Activated naive CD4-positive, alpha-beta T cell treated with anti-CD3 and anti-CD28 coated beads, Interleukin-2, amount 50 U/mL, for 16 hours (primary cell): ENCODE results near the gene ASH1L.
"Not testable (repeated sequence)": the region's sequence is repeated elsewhere in the genome, so short reads cannot be mapped to it uniquely, and the experiment has no call there.

Experiments
- DNase-seq: peaks from one replicate; pipeline ENCODE4 v3.0.0-alpha.2; 2020

ASH1L gene, protein sequence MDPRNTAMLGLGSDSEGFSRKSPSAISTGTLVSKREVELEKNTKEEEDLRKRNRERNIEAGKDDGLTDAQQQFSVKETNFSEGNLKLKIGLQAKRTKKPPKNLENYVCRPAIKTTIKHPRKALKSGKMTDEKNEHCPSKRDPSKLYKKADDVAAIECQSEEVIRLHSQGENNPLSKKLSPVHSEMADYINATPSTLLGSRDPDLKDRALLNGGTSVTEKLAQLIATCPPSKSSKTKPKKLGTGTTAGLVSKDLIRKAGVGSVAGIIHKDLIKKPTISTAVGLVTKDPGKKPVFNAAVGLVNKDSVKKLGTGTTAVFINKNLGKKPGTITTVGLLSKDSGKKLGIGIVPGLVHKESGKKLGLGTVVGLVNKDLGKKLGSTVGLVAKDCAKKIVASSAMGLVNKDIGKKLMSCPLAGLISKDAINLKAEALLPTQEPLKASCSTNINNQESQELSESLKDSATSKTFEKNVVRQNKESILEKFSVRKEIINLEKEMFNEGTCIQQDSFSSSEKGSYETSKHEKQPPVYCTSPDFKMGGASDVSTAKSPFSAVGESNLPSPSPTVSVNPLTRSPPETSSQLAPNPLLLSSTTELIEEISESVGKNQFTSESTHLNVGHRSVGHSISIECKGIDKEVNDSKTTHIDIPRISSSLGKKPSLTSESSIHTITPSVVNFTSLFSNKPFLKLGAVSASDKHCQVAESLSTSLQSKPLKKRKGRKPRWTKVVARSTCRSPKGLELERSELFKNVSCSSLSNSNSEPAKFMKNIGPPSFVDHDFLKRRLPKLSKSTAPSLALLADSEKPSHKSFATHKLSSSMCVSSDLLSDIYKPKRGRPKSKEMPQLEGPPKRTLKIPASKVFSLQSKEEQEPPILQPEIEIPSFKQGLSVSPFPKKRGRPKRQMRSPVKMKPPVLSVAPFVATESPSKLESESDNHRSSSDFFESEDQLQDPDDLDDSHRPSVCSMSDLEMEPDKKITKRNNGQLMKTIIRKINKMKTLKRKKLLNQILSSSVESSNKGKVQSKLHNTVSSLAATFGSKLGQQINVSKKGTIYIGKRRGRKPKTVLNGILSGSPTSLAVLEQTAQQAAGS (N-terminal part only)

DNA sequence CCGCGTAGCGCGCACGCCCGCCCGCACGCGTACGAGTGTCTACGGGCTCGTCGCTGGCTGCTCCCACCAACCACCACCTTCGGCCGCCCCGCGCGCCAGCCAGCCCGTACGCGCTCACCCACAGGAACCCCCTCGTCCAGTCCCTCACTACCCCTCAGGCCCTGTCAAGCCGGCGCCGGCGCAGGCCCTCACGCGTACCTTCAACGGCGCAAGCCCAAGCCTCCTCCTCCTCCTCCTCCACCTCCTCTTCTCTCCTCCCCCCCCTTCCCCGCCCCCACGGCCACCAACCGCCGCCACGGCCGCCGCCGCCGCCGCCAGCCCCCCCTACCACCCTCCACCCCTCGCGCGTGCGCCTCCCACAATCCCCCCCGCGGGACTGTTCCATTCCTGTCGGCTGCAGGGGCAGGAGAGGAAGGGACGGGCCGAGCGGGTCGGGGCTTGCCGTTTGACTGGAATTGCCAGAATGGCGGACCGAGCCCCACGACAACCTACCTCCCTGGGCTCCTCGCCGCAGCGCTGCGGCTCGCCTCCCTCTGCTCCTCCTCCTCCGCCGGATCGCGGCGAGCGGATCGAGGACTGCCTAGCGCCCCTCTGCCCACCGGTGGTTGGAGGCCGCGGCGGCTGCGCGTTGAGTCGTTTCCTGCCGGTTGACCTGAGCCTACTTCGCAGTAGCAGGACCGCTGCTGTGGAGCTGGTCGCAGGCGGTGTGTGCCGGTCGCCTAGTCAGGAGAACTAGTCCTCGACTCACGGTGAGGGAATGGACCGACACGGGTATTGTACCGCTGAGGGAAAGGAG is at the start of gene ASH1L:
Gene ASH1L (minus strand): TSS at position 223 of the 796 bp plus-strand sequence. CDS start 41,284 bp downstream, outside the sequence.
- DNase-seq, result peak; percentile 94

DNA sequence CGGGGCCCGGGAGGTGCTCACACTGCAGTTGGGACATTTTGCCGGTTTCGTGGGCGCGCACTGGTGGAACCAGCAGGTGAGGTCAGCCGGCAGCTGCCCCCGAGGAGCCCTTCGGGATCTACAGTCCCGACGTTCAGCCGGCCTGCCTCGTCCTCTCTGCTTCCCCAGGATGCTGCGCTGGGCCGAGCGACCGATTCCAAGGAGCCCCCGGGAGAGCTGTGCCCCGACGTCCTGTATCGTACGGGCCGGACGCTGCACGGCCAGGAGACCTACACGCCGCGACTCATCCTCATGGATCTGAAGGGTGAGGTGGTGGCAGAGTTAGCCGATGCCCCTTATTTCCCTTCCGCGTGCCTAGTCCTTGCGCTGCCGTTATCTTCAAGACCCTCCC is 47.6 kb upstream of the ASH1L start:
- DNase-seq, result not testable (repeated sequence)

DNA sequence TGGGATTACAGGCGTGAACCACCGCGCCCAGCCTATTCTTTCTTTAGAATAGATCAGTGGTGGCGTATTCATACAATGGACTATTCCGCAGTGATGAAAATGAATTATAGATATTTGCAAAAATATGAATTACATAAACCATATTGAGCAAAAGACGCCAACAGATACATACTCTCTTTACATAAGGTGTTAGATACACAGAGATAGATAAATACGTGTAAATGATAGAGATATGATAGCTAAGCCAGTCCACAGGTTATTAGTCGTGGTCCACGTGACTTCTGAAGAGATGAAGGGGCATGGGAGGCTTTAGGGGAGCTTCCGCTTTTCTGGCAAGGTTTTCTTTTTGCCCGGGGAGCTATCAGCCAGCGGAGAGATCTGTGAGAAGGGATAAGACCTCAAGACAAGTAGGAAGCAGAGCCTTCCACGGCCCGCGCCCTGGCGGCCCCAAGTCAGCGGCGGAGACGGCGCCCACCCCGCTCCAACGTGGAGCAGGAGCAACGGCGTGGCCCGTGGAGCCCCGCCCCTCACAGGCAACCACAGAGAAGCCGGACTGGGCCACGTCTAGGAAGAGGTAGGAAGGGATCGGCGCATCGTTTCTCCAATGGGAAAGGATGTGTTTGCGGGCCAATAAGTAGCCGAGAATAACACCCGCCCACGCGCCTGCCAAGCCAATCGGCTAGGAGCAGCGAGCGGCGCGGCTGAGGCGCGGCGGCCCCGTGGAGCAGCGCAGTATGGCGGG is 47.1 kb upstream of the ASH1L start, which contains the start of gene MSTO1:
Gene MSTO1 (plus strand): TSS at position 704 of the 742 bp plus-strand sequence. CDS start 31 bp downstream, at position 735.
- DNase-seq, result peak; percentile 99

DNA sequence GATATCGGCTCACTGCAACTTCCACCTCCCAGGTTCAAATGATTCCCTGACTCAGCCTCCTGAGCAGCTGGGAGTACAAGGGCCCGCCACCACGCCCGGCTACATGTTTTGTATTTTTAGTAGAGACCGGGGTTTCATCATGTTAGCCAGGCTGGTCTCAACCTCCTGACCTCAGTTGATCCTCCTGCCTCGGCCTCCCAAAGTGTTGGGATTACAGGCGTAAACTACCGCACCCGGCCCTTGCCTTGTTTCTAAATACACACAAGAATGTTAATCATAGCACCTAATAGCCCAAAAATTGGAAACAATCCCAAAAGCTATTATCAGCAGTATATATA is 46.3 kb upstream of the ASH1L start:
- no peak for DNase-seq

DNA sequence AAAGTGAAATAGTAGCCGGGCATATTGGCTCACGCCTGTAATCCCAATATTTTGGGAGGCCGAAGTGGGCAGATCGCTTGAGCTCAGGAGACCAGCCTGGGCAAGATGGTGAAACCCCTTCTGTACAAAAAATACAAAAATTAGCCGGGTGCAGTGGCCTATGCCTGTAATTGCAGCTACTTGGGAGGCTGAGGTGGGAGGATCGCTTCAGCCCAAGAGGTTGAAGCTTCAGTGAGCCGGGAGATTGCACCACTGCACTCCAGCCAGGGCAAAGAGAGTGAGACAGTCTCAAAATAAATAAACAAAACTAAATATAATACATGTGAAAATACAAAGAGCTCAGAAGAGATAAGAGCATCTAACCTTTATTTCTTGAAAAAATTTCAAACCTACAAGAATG is 45.1 kb upstream of the ASH1L start:
- no peak for DNase-seq

DNA sequence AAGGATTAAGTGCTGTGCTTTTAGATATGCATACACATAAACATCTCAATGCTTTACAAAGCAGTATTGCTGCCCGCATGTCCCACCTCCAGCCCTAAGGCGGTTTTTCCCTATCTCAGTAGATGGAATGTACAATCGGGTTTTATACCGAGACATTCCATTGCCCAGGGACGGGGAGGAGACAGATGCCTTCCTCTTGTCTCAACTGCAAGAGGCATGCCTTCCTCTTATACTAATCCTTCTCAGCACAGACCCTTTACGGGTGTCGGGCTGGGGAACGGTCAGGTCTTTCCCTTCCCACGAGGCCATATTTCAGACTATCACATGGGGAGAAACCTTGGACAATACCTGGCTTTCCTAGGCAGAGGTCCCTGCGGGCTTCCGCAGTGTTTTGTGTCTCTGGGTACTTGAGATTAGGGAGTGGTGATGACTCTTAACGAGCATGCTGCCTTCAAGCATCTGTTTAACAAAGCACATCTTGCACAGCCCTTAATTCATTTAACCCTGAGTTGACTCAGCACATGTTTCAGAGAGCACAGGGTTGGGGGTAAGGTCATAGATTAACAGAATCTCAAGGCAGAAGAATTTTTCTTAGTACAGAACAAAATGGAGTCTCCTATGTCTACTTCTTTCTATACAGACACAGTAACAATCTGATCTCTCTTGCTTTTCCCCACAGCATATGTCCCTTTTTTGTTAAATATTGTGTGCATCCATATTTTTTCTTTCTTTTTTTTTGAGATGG is 37.4 kb upstream of the ASH1L start:
- not testable (repeated sequence) for DNase-seq

DNA sequence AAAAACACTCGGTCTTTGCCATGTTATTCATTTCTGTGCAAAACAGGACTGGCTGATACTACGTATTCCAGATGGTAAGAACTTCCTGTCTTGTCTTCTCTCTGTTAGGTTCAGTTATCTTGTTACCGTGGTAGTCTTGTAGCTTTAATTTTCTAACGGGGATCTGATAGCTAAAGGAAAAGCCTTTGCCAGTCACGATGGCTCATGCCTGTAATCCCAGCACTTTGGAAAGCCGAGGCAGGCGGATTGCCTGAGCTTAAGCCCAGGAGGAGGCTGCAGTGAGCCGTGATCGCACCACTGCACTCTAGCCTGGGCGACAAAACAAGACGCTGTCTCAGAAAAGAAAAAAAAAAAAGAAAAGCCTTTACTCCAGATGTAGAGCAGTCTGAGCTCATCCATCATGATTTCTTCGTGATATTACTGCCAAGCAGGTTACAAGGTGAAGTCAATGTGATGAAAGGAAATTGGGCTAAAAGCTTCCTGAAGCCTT is 36.3 kb upstream of the ASH1L start:
- no peak for DNase-seq

DNA sequence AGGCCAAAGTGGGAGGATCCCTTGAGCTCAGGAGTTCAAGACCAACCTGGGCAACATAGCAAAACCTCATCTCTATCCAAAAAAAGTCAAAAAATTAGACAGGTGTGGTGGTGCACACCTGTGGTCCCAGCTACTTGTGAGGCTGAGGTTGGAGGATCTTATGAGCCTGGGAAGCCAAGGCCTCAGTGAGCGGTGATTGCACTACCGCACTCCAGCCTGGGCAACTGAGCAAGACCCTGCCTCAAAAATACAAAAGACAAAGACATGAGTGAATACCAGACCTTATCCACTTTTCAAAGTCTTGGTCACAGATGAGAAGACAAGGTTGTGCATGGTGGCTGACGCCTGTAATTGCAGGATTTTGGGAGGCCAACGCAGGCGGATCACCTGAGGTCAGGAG is 34.3 kb upstream of the ASH1L start:
- DNase-seq, result no peak

DNA sequence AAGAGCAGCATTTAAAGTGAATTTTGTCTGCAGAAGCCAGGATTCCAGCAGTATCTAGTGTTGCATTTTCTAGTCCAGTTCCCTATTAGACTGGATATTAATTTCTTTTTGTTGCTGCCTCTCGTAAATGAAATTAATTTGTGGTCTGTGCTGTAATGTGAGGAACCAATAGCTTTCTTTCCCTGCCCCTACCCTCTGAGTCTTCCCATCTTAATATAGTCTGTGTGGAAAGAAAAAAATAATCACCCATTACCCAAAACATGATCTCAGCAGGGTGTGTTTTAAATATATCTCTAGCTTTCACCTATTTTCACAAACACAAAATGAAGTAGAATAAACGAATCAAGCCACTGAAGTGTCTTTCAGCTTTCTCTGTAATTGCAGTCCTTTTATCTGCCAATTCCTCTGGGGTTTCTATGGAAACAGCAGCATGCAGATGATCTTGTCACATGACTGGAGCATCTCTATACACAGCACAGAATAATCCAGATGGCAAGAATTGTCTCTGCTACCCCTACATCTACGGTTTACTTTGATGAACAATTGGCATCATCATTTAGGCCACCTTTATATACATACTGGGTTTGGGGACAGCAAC is 33.4 kb upstream of the ASH1L start:
- not testable (repeated sequence) for DNase-seq

DNA sequence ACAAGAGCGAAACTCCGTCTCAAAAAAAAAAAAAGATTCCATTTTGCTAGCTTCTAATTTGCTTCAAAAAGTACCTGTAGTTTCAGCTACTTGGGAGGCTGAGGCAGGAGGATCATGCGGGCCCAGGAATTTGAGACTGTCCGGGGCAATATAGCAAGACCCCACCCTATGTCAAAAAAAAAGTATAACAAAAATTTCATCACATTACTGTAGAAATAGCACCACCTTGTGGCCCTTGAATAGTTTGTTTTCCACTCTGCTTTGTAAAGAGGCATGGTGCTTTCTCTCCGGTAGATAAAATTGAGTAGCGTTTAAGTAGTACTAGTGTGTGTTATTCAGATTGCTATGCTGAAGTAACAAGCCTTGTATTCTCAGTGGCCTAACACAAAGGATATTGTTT is 29.2 kb upstream of the ASH1L start:
- DNase-seq, result no peak

DNA sequence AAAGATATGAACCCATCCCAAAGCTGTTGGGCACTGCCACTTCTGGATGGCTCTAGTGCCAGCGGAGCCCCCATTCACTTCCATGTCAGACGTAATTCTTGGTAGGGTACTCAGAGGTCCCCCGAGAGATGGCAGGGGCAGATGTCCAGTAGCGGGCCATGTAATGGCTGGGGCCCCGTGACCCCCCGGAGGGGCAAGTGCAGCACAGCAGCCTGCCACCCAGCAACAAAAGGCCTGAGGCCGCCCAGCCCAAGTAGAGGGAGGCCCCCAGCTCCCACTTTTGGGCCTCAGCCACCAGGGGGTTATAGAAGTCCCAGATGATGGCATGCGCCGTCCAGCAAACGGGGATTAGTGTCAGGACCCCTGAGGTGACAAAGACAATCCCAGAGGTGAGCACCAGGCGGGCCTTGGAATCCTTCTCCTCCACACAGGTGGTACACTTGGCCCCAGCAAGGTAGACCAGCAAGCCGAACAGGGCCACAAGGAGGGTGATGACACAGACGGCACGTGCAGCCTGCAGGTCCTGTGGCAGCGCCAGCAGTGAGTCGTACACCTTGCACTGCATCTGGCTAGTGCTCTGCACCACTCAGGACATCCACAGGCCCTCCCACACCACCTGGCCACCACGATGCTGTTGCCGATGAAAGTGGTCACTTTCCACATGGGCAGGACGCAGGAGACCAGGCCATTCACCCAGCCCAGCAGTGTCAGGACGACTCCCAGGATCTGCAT is 28.1 kb upstream of the ASH1L start:
- not testable (repeated sequence) for DNase-seq

DNA sequence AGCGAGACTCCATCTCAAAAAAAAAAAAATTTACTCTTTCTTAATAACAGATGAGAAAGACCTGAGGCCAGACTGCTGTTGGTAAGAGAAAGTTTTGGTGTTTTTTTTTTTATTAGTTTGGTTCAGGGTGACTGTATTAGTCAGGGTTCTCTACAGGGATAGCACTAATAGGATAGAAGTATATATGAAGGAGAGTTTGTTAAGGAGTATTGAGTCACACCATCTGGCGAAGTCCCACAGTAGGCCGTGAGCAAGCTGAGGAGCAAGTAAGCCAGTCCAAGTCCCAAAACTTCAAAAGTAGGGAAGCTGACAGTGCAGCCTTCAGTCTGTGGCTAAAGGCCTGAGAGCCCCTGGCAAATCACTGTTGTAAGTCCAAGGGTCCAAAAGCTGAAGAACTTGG is 26.7 kb upstream of the ASH1L start:
- not testable (repeated sequence) for DNase-seq

DNA sequence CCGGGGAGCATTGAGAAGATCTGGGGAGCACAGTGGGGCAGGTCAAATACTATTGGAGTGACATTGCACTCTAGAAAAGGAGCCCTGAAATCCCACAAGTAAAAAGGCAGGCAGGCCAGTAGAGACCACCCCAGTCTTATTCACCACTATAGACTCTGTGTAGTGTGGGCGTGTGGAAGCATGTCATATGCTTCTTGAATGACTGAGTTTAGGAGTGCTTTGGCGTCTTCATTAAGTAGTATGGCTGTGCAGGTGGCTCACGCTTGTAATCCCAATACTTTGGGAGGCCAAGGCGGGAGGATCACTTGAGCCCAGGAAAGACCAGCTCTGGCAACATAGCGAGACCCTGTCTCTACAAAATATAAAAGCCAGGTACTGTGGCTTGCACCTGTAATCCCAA is 21.2 kb upstream of the ASH1L start:
- DNase-seq, result not testable (repeated sequence)

DNA sequence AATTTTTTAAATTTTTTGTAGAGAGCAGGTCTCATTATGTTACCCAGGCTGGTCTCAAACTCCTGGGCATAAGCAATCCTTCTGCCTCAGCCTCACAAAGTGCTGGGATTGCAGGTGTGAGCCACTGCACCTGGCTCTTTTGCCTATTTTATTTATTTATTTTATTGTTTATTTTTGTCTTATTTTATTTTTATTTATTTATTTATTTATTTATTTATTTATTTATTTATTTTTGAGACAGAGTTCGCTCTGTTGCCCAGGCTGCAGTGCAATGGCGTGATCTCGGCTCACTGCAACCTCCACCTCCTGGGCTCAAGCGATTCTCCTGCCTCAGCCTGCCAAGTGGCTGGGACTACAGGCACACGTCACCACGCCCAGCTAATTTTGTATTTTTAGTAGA is 13.0 kb upstream of the ASH1L start:
- DNase-seq, result not testable (repeated sequence)

DNA sequence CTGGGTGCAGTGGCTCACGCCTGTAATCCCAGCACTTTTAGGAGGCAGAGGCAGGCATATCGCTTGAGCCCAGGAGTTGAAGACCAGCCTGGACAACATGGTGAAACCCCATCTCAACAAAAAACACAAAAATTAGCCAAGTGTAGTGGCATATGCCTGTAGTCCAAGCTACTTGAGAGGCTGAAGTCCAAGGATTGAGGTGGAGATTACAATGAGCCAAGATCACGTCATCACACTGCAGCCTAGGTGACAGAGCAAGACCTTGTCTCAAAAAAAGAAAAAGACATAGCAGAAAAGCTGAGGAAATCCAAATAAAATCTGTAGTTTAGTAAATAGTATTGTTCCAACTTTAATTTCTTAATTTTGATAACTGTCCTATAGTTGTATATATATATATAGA is 11.5 kb upstream of the ASH1L start:
- DNase-seq, result no peak

DNA sequence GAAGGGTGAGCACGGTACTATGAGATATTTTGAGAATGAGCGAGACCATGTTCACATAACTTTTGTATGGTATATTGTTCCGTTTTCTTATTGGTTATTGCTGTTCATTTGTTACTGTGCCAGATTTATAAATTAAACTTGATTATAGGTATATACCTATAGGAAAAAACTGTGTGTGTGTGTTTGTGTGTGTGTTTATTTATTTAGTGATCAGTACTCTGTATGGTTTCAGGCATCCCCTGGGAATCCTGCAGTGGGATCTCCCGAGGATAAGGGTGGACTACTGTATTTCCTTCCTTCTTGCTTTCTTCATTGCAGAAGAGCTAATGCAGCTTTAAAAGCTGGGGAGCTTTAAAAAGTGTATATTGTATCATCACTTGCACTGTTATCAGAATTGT is 8.0 kb upstream of the ASH1L start:
- no peak for DNase-seq

DNA sequence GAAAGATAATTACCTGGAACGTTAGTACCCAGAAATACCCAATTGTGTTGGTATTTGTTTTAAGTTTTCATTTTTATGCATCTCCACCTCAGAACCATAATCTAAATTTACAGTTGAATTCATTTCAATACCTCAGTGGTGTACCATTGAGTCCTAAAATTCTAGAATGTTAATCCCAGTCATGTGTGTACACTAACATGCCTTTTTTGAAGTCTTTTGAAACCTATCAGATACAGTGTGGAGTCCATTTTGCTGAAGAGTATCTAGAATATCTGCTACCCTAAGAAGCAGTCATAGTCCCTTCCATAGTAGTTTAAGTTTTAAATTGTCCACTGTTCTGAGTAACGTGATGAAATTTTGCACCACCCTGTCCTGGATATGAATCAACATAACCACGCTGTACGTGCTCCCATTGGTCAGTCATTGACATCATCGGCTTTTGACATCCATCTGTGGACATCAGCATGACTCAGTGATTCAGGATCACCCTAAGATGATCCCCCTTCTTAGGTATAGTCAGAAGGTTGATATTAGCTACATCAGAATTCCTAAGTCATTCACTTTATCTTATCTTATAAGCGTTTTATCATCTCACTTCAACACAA is 7.5 kb upstream of the ASH1L start:
- DNase-seq, result no peak

DNA sequence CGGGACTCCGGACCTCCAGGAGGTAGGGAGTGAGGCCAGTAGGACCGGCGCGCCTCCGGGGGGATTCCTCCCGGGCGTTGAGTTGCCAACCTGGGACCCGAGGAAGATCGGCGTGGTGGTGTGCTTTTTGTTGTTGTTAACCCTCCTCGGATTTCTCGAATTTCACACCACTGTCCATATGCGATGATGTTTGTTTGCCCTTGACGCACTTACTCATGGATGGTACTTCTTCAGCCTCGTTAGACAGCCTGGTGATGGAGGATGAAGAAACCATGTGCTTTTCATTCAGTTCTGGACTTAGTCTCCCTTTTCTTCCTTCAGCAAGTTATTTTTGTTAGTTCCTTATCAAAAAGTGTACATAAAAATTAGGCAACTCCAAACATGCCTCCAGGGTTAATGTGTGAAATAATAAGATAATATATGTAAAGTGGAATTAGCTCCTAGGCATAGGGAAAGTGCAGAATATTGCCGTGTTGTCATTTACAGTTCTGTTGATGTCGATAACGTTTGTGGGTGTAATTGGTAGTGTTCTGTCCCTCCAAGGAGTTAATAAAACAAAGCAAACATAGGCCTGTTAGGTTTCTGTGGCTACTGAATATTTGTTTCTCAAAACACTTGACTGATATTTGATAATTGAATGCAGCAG is 897 bp upstream of the ASH1L start:
- DNase-seq, result not testable (repeated sequence)
